Measurements from ENCODE around the gene EREG. TPM values are rescaled to one million over a fixed set of nuclear protein-coding genes. Genes with fewer than 3 reads are reported as not detected.
A peak's percentile ranks its signal among the peaks of the same experiment; 100 is the strongest.

Gene EREG
- total and polyA plus RNA-seq, 9 of the 15 experiments (the other 6 are each of a cell fraction or from before 2014, with no cell fraction given), result 0.97 to 7.3 (median 2.5) TPM

DNA sequence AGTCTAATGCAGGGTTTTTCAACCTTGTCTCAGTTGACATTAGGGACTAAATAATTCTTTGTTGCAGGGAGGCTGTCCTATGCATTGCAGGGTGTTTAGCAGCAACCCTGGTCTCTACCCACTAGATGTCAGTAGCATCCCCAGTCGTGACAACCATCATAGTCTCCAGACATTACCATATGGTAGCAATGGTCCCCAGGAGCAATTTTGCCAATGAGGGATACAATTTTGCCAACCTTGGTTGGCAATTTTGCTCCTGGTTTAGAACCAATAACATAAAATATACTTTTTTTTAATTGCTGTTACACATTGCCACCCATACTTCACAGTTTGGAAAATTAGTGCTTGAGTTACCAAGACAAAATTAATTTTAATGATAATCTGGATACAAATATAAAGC is 6.0 kb downstream of the EREG start (continued):
- TF ChIP-seq SRF (CRISPR knock-in tag; IDR thresholded peaks at IDR 0.05) (peak in 1 of 2 experiments; percentile 87; a peak in 1 of 4 replicates), TEAD2 (tag; IDR thresholded peaks at IDR 0.05) (no peak), CCAR2 (IDR thresholded peaks at IDR 0.05; ENCODE audit: low read depth, low read length) (no peak), CREM (IDR thresholded peaks at IDR 0.05; ENCODE audit: low read depth) (peak; percentile 52), ZBTB8A (IDR thresholded peaks at IDR 0.05; ENCODE audit: partially characterized antibody) (no peak), CC2D1A (IDR thresholded peaks at IDR 0.05) (peak; percentile 32; the same call in 1 of the 2 replicates), YBX1 (IDR thresholded peaks at IDR 0.05) (no peak), MED1 (CRISPR knock-in tag; IDR thresholded peaks at IDR 0.05; ENCODE audit: borderline replicate concordance) (no peak), SAFB2 (IDR thresholded peaks at IDR 0.05; ENCODE audit: borderline replicate concordance, low read depth, low read length, severe bottlenecking) (no peak), MYC (IDR thresholded peaks at IDR 0.05; ENCODE audit: low read depth, low read length) (peak; percentile 20; the same call in 1 of the 2 replicates), MYC (CRISPR knock-in tag; IDR thresholded peaks at IDR 0.05; ENCODE audit: borderline replicate concordance, low read depth) (no peak), MAZ (CRISPR knock-in tag; conservative IDR thresholded peaks at IDR 0.05 in 1 of 2, IDR thresholded peaks at IDR 0.05 in 1 of 2) (peak in 1 of 2 experiments; percentile 69; a peak in 2 of 4 replicates), TBL1XR1 (IDR thresholded peaks at IDR 0.05; ENCODE audit: low read length in 2 of 2) (peak in 1 of 2 experiments; percentile 22; a peak in 1 of 4 replicates)
- TF ChIP-seq, protein P1, sequence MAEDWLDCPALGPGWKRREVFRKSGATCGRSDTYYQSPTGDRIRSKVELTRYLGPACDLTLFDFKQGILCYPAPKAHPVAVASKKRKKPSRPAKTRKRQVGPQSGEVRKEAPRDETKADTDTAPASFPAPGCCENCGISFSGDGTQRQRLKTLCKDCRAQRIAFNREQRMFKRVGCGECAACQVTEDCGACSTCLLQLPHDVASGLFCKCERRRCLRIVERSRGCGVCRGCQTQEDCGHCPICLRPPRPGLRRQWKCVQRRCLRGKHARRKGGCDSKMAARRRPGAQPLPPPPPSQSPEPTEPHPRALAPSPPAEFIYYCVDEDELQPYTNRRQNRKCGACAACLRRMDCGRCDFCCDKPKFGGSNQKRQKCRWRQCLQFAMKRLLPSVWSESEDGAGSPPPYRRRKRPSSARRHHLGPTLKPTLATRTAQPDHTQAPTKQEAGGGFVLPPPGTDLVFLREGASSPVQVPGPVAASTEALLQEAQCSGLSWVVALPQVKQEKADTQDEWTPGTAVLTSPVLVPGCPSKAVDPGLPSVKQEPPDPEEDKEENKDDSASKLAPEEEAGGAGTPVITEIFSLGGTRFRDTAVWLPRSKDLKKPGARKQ (CRISPR knock-in tag; IDR thresholded peaks at IDR 0.05), result no peak
- TF ChIP-seq, protein P2, sequence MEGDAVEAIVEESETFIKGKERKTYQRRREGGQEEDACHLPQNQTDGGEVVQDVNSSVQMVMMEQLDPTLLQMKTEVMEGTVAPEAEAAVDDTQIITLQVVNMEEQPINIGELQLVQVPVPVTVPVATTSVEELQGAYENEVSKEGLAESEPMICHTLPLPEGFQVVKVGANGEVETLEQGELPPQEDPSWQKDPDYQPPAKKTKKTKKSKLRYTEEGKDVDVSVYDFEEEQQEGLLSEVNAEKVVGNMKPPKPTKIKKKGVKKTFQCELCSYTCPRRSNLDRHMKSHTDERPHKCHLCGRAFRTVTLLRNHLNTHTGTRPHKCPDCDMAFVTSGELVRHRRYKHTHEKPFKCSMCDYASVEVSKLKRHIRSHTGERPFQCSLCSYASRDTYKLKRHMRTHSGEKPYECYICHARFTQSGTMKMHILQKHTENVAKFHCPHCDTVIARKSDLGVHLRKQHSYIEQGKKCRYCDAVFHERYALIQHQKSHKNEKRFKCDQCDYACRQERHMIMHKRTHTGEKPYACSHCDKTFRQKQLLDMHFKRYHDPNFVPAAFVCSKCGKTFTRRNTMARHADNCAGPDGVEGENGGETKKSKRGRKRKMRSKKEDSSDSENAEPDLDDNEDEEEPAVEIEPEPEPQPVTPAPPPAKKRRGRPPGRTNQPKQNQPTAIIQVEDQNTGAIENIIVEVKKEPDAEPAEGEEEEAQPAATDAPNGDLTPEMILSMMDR (IDR thresholded peaks at IDR 0.05 in 2 of 3, conservative IDR thresholded peaks at IDR 0.05 in 1 of 3; ENCODE audit: insufficient read depth in 2 of 3, low read depth in 1 of 3, low read length in 3 of 3), result peak; percentile 82 to 85 (median 82)
- TF ChIP-seq, protein P3, sequence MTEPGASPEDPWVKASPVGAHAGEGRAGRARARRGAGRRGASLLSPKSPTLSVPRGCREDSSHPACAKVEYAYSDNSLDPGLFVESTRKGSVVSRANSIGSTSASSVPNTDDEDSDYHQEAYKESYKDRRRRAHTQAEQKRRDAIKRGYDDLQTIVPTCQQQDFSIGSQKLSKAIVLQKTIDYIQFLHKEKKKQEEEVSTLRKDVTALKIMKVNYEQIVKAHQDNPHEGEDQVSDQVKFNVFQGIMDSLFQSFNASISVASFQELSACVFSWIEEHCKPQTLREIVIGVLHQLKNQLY (CRISPR knock-in tag; conservative IDR thresholded peaks at IDR 0.05), result no peak

Measured in K562 (cell line).